Esophagus squamous epithelium (tissue), 4 donors: ENCODE results near the gene ABCB1.

Experiments used
- CTCF ChIP-seq, 6 experiments: fragments of 450-650 bp in 4 of 6; fragments of 200-600 bp in 2 of 6; sonication (generic) in 2 of 6; IDR thresholded peaks; one replicate each; pipeline ENCODE4 v1.5.1; 2016 to 2019; ENCODE audit warnings: antibody characterized with exemption in 6 of 6, mild to moderate bottlenecking in 4 of 6, moderate library complexity in 4 of 6
- POLR2A ChIP-seq, 4 donors: fragments of 450-650 bp; IDR thresholded peaks; one replicate each; pipeline ENCODE4 v1.6.1; 2017; ENCODE audit warnings: antibody characterized with exemption in 4 of 4, mild to moderate bottlenecking in 4 of 4, moderate library complexity in 3 of 4

GRCh38 chr7:87599336-87599735 lies 1.3 kb downstream of the ABCB1 start:
- no peak for TF ChIP-seq CTCF (IDR thresholded peaks at IDR 0.05)
- TF ChIP-seq POLR2A (IDR thresholded peaks at IDR 0.05): no peak
